Glomerular endothelial cell (primary cell): ENCODE measurements around the gene ABCA6. TPM values are rescaled to one million over a fixed set of nuclear protein-coding genes. Genes with fewer than 3 reads are reported as not detected.
"Not testable (repeated sequence)": the region's sequence is repeated elsewhere in the genome, so short reads cannot be mapped to it uniquely, and the experiment has no call there.

Source experiments
- DNase-seq: peaks from one replicate; pipeline ENCODE4 v3.0.0-alpha.2; 2011; ENCODE audit warnings: low read depth, low spot score; ENCODE audit errors: extremely low read depth
- total RNA-seq: library from RNA; depleted of rRNA; stranded (reverse); fragments of >200 nt; gene quantifications from 2 replicates; pipeline ENCODE4 v1.2.3, GENCODE V29; 2015

Gene ABCA6
- total RNA-seq, 1 donor from 2014 or later = 10.1 TPM

- not testable (repeated sequence) for DNase-seq
These were observed 68.3 kb downstream of the ABCA6 start for GRCh38 chr17:69073392-69073791.

GRCh38 chr17:69072803-69073256 is 68.9 kb downstream of the ABCA6 start:
- not testable (repeated sequence) for DNase-seq

- DNase-seq = not testable (repeated sequence)
These were observed 70.5 kb downstream of the ABCA6 start for GRCh38 chr17:69071233-69071586.

GRCh38 chr17:69070378-69071232 is 71.1 kb downstream of the ABCA6 start:
- DNase-seq = not testable (repeated sequence)

- DNase-seq = no peak
These were observed 72.4 kb downstream of the ABCA6 start for GRCh38 chr17:69069226-69069750.

- DNase-seq = no peak
These were observed 74.2 kb downstream of the ABCA6 start for GRCh38 chr17:69067274-69068047.

- no peak for DNase-seq
These were observed 75.2 kb downstream of the ABCA6 start for GRCh38 chr17:69066482-69066881.

GRCh38 chr17:69065113-69065512 is 76.6 kb downstream of the ABCA6 start:
- DNase-seq = no peak

- DNase-seq = no peak
These were observed 77.2 kb downstream of the ABCA6 start for GRCh38 chr17:69064476-69064875.

- DNase-seq = no peak
These were observed 77.7 kb downstream of the ABCA6 start for GRCh38 chr17:69064001-69064400.

GRCh38 chr17:69062860-69063581 is 78.7 kb downstream of the ABCA6 start:
- no peak for DNase-seq

- DNase-seq = no peak
These were observed 79.8 kb downstream of the ABCA6 start for GRCh38 chr17:69061721-69062556.

GRCh38 chr17:69060822-69061221 is 80.9 kb downstream of the ABCA6 start, which contains the start of gene ABCA9:
TSS of gene ABCA9 (minus strand) at chr17:69060927. CDS start at chr17:69051126, 9,801 bp downstream.
- no peak for DNase-seq

GRCh38 chr17:69059458-69060175 is 82.1 kb downstream of the ABCA6 start:
- no peak for DNase-seq

- no peak for DNase-seq
These were observed 83.5 kb downstream of the ABCA6 start for GRCh38 chr17:69058165-69058564.

- DNase-seq = no peak
These were observed 84.4 kb downstream of the ABCA6 start for GRCh38 chr17:69057280-69057679.

GRCh38 chr17:69056179-69056823 is 85.4 kb downstream of the ABCA6 start:
- no peak for DNase-seq

GRCh38 chr17:69055334-69055733 is 86.4 kb downstream of the ABCA6 start:
- no peak for DNase-seq
